Activated naive CD4-positive, alpha-beta T cell treated with anti-CD3 and anti-CD28 coated beads, Interleukin-2, amount 10 ng/mL, durations not matched to agents 7 days and 5 days (primary cell): Measurements from ENCODE around the gene AFAP1L2.

Experiments used
- CTCF ChIA-PET: fragments of 350-600 bp; sonication (Branson Sonifier 250); formaldehyde crosslinking; loops from one replicate; lab custom pipeline; 2021; ENCODE audit warnings: antibody characterized with exemption; lab: Charles Lee
- DNase-seq: peaks from one replicate; pipeline ENCODE4 v3.0.0-alpha.2; 2020
- H3K27ac Mint-ChIP-seq: one replicate; pipeline ENCODE4 v1.8.0; 2021; ENCODE audit warnings: mild to moderate bottlenecking, moderate library complexity, mixed read lengths
- H3K27me3 Mint-ChIP-seq: one replicate; pipeline ENCODE4 v1.8.0; 2021; ENCODE audit warnings: mild to moderate bottlenecking, mixed read lengths
- H3K36me3 Mint-ChIP-seq: one replicate; pipeline ENCODE4 v1.8.0; 2021; ENCODE audit warnings: mixed read lengths
- H3K4me1 Mint-ChIP-seq: one replicate; pipeline ENCODE4 v1.8.0; 2021; ENCODE audit warnings: mixed read lengths
- H3K4me3 Mint-ChIP-seq: one replicate; pipeline ENCODE4 v1.8.0; 2021; ENCODE audit warnings: mild to moderate bottlenecking, moderate library complexity, mixed read lengths
- H3K9me3 Mint-ChIP-seq: one replicate; pipeline ENCODE4 v1.8.0; 2021; ENCODE audit warnings: mixed read lengths

AFAP1L2 gene

GRCh38 chr10:114245121-114245791, 159.0 kb downstream of the AFAP1L2 start:
- no peak for DNase-seq
- H3K36me3 Mint-ChIP-seq = no peaks in the 10 kb centered on the region
- H3K4me1 Mint-ChIP-seq = no peaks in the 10 kb centered on the region
- CTCF ChIA-PET = no interaction called here
- H3K27ac Mint-ChIP-seq = no peak overlapping the region
- no peak overlapping the region for H3K4me3 Mint-ChIP-seq
- peaks cover 64% of the 10 kb centered on the region for H3K27me3 Mint-ChIP-seq
- no peaks in the 10 kb centered on the region for H3K9me3 Mint-ChIP-seq
